CD4-positive, alpha-beta T cell treated with Interleukin-6 at 100 ng/mL for 8 hours (primary cell): ENCODE results near the gene PAQR7.
A peak's percentile ranks its signal among the peaks of the same experiment; 100 is the strongest.
"Not testable (repeated sequence)": the region's sequence is repeated elsewhere in the genome, so short reads cannot be mapped to it uniquely, and the experiment has no call there.

Experiments used
- DNase-seq: peaks from one replicate; pipeline ENCODE4 v3.0.0-alpha.2; 2020; ENCODE audit warnings: mixed read lengths, low spot score

Gene PAQR7

GRCh38 chr1:25844536-25845337 lies 30.8 kb downstream of the PAQR7 start:
- no peak for DNase-seq

GRCh38 chr1:25843483-25843882 lies 32.0 kb downstream of the PAQR7 start:
- DNase-seq = no peak

DNA sequence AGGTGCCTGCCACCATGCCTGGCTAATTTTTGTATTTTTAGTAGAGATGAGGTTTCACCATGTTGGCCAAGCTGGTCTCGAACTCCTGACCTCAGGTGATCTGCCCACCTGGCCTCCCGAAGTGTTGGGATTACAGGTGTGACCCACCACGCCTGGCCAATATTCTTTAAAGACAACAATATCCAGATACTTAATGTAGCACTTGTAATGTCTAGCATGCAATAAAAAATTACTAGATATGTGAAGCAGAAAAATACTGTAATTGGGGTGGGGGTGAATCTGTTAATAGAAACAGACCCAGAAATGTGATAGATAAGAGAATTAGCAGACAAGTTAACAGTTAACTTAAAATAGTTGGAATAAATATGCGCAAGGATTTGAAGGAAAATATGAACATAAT lies 35.7 kb downstream of the PAQR7 start:
- DNase-seq = not testable (repeated sequence)

DNA sequence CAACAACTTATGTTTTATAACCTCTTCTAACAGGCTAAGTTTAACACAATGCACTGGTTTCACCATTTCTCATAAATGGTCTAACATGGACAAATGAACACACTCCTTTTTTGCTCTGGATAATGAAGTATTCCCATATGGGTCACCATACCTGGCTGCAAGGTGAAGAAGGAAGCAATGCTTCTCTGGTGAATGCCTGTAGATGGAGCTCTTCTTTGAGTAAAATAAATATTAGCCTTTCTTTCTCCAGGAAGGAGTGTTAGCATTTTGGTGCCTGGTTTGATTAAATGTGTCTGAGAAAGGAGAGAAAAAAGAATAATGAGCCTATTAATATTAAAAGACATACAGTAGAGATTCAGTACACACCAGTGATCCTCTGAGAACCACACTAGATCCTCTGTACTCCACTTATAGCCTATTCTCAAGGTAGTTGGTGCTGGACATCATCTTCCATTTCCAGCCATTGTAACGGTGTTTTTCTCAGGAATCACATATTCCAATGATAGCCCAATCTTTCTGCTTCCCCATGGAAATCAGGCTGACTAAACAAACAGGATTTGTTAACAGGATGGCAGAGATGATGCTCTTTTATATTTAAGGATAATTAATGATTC lies 38.1 kb downstream of the PAQR7 start:
- no peak for DNase-seq

DNA sequence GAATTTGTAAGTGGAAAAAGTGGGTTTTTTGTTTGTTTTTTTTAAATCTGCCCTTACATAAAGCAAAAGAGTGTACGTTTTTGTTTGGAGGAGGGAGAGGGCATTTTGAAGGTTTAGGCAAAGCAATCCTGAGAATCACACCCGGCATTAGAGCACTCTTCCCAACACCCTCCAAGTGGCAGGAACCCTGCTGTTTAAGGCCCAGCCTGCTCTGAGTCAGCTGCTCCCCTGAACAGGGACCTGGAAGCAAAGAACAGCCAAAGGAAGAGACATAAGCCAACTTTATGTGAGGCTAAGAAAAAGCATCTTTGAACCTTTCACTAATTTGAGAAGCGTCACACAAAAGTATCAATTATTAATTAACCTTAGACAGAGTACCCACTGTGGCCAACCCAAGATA lies 38.8 kb downstream of the PAQR7 start:
- no peak for DNase-seq

- no peak for DNase-seq
Measured at GRCh38 chr1:25834894-25835293, 40.6 kb downstream of the PAQR7 start.

- no peak for DNase-seq
Measured at GRCh38 chr1:25833158-25833557, 42.4 kb downstream of the PAQR7 start.

GRCh38 chr1:25832336-25833037 lies 43.0 kb downstream of the PAQR7 start:
- no peak for DNase-seq

- DNase-seq = no peak
Measured at GRCh38 chr1:25831569-25832196, 43.8 kb downstream of the PAQR7 start.

DNA sequence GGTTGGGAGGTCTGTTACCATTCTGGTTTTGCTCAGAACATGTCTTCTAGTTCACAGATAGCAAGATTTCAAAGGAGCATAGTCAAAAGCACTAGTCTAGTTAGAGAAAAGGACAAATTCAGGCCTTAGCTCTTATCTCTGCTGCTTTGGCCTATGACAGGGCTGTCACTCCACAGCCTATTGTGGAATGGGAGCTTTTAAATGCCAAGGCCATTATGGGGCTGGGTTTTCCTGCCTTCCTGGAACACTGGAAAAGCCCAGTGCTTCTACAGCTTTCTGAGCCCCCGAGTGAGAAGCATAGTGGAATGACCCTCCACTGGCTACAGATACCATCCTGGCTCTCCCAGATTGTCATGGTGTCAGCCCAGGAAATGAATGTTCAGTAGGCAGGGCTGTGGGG lies 46.5 kb downstream of the PAQR7 start:
- no peak for DNase-seq

GRCh38 chr1:25828491-25828890 lies 47.0 kb downstream of the PAQR7 start:
- no peak for DNase-seq

DNA sequence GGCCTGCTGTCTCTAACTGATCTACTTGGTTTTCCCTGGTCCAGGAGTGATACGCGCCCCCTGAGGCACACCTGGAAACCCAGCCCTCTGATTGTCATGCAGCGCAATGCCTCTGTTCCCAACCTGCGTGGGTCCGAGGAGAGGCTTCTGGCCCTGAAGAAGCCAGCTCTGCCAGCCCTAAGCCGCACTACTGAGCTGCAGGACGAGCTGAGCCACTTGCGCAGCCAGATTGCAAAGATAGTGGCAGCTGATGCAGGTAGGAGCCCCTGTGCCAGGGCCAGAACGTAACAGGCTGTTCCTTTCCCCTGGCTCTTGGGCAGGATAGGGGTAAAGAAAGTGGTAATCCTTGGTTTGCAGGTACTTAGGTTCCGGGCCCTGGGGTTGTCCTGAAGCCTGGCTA lies 48.9 kb downstream of the PAQR7 start:
- DNase-seq = no peak

DNA sequence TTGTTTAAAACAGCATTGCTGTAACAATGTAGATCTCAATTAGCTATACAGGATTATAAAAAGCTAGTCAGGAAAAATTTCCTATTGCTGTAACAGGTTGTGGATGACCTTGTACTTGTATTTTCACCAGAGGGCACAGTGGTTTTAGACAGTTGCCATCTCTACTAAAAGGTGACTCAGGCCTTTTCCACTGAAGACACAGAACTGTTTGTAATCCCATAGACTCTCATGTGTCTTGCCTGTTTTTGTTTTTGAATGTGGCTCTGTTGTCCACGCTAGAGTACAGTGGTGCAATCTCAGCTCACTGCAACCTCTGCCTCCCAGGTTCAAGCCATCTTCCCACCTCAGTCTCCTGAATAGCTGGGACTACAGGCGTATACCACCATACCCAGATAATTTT lies 49.9 kb downstream of the PAQR7 start:
- DNase-seq = no peak

- DNase-seq = no peak
Measured at GRCh38 chr1:25821630-25822091, 53.8 kb downstream of the PAQR7 start.

- DNase-seq = no peak
Measured at GRCh38 chr1:25821112-25821476, 54.4 kb downstream of the PAQR7 start.

DNA sequence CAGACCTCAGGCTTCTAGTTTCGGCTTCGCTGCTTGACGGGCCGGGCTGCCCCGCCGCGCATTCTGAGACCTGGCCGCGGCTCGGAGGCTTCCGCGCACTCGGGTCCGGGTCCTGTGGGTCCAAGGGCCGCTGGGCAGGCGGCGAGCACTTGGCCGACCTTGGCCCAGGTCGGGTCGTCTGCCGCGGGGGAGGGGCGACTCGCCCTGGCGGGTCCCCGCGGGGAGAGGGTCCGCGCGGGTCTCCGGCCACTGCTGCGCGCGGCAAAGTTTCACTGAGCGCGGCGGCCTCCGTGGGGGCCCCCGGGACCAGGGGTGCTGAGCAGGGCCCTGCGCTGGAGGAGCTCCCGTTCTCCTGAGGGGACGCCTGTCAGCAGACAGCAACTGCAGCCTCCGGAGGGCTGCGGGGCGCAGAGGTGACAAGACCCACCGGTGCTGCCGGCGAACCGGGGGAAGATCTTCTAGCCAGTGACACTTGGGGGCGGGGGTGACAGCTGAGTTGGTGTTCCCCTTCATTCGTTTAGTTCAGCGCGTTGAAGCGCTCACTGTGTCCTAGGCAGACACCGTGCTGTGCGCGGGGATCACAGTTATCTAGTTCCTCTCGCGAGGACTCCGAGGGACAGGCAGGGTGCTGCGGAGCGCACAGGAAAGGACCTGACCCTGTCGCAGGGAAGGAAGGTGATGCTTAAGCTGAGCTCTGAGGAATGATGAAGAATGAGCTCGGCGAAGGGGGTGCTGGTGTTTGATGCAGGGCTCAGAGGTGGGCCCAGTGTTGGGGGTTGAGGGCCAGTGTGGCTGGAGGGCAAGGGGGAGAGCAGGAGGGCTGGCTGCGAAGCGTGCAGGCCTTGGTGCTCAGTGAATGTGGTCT lies 55.0 kb downstream of the PAQR7 start:
- DNase-seq = peak; percentile 67

- DNase-seq = peak; percentile 93
Measured at GRCh38 chr1:25819491-25820246, 55.8 kb downstream of the PAQR7 start, which contains the start of gene MTFR1L. Gene MTFR1L (plus strand): TSS chr1:25819954. CDS start chr1:25823105, 3,151 bp downstream.

GRCh38 chr1:25818569-25818968 lies 56.9 kb downstream of the PAQR7 start:
- DNase-seq = no peak

DNA sequence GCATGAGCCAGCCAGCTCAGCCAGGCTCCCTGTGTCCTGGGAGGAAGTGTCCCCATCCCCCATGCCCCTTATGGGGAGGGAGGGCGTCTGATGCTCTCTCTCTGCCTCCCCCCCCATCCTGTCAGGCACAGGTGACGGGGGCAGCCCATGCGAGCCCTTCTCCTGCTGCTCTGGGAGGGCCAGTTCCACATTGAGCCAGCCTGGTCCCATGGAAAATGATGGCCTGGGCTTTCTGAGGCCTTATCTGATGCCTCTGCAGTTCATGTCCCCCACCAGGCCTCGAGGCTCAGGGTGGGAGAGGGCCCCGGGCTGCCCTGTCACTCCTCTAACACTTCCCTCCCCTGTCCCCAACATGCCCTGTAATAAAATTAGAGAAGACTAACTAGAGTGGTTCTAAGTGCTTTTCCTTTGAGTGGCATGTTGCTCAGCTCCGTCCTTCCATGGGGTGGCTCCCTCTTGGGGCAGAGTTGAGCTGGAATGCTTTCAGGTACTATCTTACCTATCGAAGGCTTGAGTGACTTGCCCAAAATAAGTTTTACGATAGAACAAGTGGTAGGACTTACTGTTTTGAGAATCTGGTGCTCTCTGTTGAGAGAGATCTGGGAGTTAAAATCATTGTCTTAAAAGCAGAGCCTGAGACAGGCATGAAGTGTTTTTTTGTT lies 57.5 kb downstream of the PAQR7 start:
- no peak for DNase-seq

DNA sequence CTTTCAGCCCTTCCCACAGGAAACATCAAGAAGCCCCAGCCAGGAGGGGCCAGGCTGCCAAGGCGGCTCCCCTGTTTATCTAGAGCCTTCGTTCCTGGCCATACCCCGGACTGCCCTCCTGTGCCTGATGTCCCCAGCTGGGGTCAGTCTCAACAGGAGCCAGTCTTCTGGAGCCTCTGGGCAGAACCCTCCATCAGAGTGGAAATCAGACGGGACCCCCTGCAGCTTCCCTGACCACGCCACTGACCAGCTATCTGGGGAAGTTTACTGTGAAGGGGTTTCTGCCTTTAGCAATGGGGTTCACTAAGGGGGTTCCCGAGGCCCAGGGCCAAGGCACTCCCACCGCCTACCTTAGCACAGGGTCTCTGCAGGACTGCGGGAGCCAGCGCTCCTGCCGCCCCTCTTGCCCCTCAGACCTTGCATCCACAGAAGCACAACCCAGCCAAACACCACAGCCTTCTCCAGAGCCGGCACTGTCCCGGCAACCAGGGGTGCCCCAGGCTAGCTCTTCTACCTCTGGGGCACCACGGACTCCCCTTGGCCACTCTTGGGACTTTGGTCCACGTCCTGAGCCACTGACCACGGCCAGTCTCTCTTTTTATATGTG lies 59.3 kb downstream of the PAQR7 start:
- no peak for DNase-seq
